NCI-H526 (cell line): ENCODE measurements around the gene INCA1.
"Not testable (repeated sequence)": the region's sequence is repeated elsewhere in the genome, so short reads cannot be mapped to it uniquely, and the experiment has no call there.

Source experiments
- DNase-seq, 2 experiments: peaks; one replicate each; lab custom pipeline; 2025; lab: John Stamatoyannopoulos, UW

Gene INCA1

DNA sequence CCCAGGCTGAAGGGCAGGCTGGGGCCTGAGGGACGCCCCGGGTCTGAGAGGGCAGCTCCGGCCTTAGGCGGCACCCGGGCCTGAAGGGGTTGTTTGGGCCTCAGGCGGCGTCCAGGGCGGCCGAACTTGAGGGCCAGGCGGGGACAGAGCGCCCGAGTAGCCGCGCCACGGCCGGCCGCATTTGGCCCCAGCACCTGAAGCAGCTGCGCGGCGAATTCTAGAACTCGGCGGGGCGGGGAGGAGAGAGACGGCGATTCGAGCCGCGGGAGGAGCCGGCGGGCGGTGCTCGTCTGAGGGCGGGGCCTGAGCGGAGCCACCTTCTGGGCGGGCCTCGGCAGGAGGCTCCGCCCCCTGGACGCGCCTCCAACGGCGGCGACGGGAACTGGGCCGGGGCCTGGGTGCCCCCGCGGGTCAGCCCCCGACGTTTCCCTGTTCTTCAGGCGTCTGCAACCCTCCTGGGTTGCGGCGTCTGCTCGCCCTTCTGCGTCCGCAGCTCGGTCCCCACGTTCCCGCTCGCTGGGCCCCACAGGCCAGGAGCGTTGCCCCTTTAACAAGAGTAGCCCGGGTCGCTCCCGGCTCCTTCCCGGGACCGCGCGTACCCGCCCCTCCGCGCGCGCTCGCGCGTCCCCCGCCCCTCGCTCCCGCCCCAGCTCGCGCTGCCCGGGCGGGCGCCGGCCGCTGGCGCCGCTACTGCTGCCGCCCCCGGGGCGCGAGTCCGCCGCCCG is at the start of gene INCA1, which contains the start of gene KIF1C:
TSS of gene INCA1 (minus strand) at position 221 of the 725 bp plus-strand sequence. CDS start 3,085 bp downstream, outside the sequence.
TSS of gene KIF1C (plus strand) at position 649 of the 725 bp plus-strand sequence. CDS start 2,297 bp downstream, outside the sequence.
- peak; percentile 66 to 93 for DNase-seq

DNA sequence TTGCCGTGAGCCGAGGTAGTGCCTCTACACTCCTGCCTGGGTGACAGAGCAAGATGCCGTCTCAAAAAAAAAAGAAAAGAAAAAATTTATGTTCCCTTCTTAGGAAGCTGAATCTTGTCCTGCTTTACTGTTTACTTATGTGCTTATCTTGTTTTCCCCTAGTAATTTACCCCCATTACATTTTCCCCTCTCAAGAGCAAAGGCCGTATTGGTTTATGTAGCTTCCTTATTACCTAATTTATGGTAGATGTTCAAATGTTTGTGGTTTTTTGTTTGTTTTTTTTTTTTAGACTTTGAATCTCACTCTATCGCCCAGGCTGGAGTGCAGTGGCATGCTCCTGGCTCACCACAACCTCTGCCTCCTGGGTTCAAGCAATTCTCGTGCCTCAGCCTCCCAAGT is 48.2 kb upstream of the INCA1 start:
- DNase-seq: no peak

DNA sequence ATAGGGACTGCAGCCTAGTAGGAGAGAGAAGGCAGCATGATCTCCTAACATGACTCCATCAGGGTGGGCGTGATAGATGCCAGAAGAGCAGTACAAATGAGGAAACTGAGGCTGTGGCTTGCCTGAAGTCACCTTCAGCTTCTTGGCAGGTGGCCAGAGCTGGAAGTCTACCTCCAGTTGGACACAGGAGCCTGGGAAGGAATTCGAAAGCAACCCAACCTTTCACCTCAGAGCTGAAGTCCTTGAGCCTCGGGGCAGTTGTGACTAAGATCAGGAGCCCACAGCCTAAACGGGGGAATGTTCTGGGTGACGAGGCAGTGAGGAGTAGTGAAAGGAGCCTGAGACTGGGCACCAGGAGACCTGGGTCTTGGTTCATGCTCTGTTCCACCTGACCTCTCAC is 47.3 kb upstream of the INCA1 start:
- no peak for DNase-seq

DNA sequence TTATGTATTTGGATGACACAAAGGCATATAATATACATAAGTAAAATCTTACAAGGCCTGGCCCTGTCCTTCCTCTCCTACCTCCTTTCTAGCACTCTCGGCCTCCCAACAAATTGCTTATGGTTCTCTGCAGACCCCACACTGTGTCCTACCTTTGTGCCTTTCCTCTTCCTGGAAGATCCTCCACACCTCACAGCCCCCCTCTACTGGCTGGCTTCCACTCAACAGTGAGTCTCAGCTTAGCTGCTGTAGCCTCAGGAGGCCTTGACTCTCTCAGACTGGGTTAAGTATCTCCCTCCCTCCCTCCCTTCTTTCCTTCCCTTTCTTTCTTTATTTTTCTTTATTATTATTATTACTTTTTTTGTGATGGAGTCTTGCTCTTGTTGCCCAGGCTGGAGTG is 46.2 kb upstream of the INCA1 start:
- no peak for DNase-seq

DNA sequence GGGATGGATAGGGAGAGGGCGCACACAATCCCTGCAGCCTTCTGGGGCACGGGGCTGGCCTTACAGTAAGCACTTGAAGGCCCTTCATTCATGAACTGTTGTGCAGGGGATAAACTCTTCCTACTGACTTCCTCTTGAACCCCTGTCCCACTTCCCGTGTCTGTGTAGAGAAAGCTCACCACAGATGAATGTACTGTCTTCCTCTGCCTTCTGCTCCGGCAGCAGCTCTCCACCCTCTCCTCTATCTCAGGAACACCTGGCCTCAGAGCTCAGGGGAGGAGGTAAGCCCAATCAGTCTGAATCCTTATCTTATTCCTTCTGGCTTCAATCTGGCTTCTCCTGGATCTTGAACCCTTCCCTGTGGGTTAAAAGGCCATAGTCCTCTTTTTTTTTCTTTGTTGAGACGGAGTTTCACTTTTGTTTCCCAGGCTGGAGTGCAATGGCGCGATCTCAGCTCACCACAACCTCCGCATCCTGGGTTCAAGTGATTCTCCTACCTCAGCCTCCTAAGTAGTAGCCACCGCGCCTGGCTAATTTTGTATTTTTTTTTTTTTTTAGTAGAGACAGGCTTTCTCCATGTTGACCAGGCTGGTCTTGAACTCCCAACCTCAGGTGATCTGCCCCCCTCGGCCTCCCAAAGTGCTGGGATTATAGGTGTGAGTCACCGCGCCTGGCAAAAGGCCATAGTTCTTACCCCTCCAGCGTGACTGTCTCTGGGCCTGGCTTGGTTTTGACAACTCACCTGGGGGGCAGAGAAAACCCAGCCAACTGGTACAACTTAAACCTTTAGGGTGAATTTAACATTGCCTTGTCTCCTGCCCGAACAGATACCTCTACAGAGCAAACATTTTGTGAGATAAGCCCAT is 45.1 kb upstream of the INCA1 start:
- DNase-seq: no peak

GRCh38 chr17:5035315-5035714 is 38.0 kb upstream of the INCA1 start, which contains the start of gene SLC52A1:
SLC52A1 (minus strand) TSS chr17:5035426; CDS start chr17:5034606, 820 bp downstream.
- DNase-seq: peak in 1 of 2 experiments; percentile 11

- DNase-seq: no peak
These were observed 37.3 kb upstream of the INCA1 start for GRCh38 chr17:5034651-5035050.

DNA sequence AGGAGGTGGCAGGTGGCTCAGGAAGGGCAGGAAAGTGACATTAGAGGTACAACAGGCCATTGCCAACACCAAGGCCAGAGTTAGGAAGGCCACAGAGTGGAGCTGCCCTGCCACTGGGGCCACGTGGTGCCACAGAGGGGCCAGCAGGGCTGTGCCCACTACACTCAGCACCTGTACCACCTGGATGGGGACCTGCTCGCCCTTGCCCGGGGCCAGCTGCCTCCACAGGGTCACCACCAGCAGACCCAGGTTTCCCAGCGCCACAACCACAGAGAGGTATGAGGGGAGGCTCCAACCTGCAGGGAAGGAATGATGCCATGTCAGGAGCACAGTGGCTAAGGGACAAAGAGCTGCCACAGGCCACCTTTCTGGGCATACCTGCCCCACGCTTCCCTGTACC is 36.7 kb upstream of the INCA1 start:
- no peak for DNase-seq

DNA sequence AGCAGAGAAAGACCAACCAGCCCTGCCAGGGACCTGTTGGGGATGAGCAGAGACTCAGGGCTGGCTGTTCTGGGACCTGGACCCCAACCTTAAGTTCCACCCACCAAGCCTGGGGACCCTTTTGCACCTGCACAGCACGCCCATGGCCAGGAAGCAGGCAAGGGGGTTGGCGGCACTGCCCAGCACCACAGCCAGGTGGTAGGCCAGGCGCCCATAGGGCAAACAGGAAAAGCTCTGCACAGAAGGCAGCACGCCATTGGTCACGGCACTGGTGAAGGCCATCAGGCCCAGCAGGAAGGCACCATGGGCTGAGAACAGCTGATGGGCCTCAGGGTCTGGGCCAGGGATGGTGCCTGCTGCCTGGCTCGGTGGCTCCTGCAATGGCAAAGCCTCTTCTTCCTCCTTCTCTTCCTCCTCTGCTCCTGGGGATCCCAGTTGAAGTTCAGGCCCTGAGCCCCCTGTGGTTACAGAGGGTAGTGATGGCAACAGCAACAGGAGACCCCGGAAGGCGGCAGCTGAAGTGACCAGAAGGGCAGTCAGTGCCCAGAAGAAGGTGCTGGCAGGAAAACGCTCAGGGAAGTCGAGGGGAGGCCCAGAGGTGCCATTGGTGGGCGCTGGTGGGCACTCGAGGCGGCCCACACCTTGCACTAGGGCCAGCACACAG is 36.2 kb upstream of the INCA1 start:
- DNase-seq: no peak

DNA sequence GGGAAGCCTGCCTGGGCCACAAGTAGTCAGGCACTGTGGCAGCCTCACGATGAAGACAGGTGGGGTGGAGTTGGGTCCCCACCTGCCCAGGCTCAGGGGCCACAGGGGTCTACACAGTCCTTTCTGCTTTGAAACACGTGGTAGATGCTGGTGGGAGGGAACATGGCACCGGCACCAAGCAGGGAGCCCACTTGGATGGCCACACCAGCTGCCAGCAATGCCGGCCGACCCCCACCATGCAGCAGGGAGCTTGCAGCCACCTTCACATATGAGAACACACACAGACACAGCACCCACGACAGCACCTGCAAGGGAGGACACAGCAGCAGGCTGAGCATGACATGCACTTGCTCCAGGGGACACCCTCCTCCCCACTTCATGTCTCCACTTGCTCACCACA is 35.5 kb upstream of the INCA1 start:
- no peak for DNase-seq

GRCh38 chr17:5031365-5032082 is 34.2 kb upstream of the INCA1 start:
- peak; percentile 62 to 77 for DNase-seq

- not testable (repeated sequence) for DNase-seq
These were observed 32.8 kb upstream of the INCA1 start for GRCh38 chr17:5030168-5030567.

DNA sequence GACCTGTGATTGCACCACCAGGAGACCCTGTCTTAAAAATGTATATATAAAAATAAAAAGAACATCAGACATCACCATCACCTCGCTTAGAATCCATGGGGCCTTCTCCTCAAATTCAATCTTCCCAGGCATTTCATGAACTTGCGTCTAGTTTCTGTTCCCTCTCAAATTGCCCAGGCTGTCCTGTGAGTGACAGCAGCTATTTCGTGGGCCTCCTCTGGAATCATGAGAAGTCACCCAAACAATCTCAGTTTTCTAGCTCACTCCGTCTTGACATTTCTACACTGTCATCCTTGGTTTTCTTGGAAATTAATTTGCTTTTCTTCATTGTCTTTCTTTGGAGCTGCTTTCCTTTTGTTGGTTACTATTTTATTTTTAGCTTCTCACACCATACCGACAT is 30.6 kb upstream of the INCA1 start:
- no peak for DNase-seq

DNA sequence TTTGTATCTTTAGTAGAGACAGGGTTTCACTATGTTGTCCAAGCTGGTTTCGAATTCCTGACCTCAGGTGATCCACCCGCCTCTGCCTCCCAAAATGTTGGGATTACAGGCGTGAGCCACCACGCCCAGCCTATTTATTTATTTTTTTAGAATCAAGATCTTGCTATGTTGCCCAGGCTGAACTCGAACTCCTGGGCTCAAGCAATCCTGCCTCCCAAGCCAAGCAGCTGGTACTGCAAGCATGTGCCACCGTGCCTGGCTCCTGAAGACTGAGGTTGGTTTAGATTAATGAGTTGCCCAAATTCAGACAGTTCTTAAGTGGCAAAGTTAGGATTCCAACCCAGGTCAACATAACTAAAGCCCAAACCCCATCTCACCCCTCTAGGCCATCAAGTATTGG is 30.0 kb upstream of the INCA1 start:
- DNase-seq: no peak

- no peak for DNase-seq
These were observed 27.3 kb upstream of the INCA1 start for GRCh38 chr17:5024604-5025003.

DNA sequence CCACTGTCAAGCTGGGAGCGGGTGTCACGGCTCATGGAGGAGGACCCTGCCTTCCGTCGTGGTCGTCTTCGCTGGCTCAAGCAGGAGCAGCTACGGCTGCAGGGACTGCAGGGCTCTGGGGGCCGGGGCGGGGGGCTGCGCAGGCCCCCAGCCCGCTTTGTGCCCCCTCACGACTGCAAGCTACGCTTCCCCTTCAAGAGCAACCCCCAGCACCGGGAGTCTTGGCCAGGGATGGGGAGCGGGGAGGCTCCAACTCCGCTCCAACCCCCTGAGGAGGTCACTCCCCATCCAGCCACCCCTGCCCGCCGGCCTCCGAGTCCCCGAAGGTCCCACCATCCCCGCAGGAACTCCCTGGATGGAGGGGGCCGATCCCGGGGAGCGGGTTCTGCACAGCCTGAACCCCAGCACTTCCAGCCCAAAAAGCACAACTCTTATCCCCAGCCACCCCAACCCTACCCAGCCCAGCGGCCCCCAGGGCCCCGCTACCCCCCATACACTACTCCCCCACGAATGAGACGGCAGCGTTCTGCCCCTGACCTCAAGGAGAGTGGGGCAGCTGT is 26.3 kb upstream of the INCA1 start:
- DNase-seq: no peak

- DNase-seq: no peak
These were observed 24.9 kb upstream of the INCA1 start for GRCh38 chr17:5022171-5022711.

- no peak for DNase-seq
These were observed 23.2 kb upstream of the INCA1 start for GRCh38 chr17:5020502-5021023.

- no peak for DNase-seq
These were observed 22.2 kb upstream of the INCA1 start for GRCh38 chr17:5019475-5019956.

DNA sequence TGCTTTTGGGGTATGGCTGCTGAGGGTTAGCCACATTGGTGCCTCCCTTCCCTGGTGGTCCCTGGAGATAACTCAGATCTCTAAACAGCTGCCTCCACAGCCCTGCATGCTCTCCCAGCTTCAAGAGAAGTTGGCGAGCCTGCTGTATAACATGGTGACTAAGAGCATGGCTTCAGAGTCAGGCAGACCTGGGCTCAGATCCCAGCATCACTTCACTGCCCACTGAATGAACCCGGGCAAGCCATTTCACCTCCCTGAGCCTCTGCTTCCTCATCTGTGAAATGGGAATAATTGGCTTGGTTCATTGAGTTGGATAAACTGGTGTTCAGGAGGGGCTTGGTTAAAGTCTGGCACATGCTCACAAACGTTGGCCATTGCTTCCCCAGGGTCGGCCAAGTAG is 17.0 kb upstream of the INCA1 start:
- DNase-seq: no peak

- no peak for DNase-seq
These were observed 14.6 kb upstream of the INCA1 start for GRCh38 chr17:5011928-5012327.
